ENCODE measurements around the gene C20orf173.
"Not testable (repeated sequence)": the region's sequence is repeated elsewhere in the genome, so short reads cannot be mapped to it uniquely, and the experiment has no call there.

The C20orf173 gene, protein sequence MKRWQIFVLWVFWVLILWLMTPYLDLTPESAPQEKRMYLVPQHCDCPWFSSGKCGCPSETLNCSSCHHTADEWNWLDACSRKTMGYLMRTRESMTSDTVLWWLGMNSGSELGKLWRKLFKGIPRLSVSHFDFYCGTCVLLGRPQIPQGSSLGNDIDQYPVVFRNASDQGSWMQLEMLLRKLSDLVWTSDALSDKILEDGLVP

DNA sequence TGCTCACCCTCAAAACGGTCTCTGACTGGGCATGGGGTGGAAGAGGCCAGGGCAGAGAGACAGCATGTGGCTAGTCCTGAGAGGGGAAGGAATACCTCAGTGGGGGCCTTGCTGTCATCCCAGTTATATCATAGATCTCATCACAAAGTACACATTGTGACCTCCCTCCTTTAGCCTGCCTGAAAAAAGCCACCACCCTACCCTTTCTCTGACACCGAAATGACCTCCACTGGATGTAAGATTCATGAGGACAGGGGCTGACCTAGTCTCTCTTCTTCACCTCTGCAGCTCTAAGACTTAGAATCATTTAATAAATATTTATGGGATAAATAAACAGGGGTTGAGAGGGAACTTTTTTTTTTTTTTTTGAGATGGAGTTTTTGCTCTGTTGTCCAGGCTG, at the start of gene C20orf173:
Gene C20orf173 (minus strand): TSS at position 101 of the 400 bp plus-strand sequence. CDS start 279 bp downstream, outside the sequence.
- DNase-seq: no peak

DNA sequence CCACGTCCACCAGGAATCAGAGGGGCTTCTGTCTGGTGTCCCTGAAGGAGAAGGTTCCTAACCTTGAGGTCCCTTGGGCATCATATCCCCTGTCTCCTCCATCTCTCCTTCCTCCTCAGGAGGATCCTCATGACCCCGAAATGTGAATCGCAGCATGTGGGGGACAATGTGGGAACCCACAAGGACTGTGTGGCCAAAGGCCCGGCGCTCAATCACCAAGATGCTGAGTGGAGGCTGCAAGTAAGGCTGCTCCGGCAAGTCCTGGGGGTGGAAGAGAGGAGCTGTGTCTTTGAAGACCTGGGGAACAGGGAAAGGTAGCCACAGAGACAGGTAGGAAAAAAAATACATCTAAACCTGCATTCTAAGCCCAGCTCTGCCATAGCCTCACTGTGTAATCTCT, 49.7 kb upstream of the C20orf173 start:
- DNase-seq: no peak

DNA sequence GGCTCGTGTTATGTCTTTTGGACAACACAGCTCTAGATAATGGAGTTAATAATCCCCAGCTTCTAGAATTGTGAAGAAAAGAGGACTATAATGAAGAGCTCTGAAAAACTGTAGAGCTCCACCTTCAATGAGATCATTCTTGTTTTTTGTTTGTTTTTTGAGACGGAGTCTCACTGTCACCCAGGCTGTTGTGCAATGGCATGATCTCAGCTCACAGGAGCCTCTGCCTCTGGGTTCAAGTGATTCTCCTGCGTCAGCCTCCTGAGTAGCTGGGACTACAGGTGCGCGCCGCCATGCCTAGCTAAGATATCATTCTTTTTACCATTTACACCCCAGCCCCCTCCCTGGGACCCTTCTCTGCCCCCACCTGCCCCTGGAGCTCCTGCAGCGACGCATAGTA, 49.0 kb upstream of the C20orf173 start:
- DNase-seq: no peak

DNA sequence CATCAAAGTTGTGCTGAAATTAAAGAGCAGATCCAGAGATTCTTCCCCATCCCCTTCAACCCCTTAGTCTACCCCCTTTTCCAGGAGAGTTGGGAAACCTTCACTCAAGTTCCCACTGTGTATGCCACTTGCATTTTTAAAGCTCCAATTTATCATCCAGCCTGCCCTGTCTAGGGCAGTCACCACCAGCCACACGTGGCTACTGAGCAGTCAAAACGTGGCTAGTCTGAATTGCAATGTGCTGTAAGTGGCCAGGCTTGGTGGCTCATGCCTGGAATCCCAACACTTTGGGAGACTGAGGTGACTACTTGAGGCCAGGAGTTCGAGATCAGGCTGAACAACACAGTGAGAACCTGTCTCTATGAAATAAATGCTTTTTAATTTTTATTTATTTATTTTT, 47.4 kb upstream of the C20orf173 start:
- DNase-seq: no peak

DNA sequence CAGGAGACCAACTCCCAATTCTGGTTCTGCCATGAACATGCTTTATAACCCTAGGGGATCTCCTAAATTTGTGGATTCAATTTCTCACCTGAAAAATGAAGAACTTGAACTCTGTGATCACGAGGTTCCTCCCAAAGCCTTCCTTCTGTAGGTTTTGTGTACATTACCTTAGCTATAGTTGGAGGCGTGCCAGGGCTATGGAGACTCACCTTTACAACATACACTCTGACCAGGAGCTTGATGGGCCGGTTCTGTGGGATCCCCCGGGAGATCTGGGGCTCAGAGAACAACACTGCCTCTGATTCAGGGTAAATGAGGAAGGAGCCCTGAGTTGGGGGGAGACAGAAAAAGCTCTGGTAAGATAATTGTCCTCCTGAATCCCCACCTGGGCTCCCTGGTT, 46.5 kb upstream of the C20orf173 start:
- no peak for DNase-seq

DNA sequence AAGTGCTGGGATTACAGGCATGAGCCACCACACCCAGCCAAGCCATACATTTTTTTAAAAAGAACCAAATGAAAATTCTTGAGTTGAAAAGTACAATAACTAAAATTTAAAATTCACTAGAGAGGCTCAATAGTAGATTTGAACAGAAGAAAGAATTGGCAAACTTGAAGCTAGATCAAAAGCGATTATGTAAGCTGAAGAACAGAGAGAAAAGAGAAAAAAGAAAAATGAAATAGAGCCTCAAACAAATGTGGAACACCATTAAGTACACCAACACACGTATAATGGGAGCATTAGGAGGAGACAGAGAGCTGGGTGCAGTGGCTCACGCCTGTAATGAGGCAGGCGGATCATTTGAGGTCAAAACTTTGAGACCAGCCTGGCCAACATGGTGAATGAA, 43.4 kb upstream of the C20orf173 start:
- DNase-seq: no peak

DNA sequence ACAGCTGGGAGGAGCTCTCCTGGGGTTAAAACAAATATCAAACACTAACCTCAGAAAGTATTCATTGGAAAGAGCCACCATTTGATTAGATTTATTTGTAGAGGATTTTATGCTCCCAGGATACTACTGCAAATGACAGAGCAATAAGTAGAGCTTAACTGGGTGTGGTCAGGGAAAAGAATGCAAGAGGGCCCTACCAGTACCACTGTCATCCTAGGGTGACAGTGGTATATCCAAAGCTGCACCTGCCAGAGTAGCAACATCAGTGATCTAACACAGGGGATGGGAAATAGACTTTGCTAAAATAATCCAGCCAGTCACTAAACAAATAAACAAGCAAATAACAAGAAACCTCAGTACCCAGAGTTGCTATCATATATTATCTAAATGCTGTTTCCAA, 42.1 kb upstream of the C20orf173 start:
- no peak for DNase-seq

DNA sequence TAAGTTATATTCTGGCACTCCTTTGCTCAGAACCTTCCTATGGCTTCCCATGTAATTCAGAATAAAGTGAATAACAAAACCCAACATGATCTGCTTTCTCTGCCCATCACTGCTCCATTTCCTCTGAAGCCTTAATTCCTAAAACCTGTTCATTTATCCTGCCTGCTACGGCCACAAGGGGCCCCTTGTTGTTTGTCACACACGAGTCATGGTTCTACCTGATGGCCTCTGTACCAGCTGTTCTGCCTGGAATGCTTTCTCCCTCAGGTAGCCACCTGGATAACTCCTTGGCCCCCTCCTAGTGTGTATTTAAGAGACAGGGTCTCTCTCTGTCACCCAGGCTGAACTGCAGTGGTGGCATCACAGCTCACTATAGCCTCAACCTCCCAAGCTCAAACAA, 39.2 kb upstream of the C20orf173 start:
- no peak for DNase-seq

DNA sequence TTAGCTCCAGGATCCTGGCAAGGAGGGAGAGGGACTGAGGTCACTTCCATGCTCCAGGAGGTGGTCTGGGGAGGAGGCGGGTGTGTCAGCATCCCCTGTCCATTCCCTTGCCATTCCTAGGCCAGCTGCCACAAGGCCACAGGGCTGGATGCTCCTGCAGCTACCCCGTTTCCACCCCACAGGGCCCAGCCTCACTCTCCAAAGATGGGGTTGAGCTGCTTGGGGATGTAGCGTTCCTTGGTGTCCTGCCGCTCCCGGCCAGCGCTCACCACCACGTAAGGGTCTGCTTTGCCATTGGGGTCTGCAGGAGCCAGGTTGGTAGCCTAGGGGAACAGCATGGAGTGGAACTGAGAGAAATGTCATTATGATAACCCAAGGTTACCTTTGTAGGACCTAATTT, 35.5 kb upstream of the C20orf173 start:
- DNase-seq: no peak

DNA sequence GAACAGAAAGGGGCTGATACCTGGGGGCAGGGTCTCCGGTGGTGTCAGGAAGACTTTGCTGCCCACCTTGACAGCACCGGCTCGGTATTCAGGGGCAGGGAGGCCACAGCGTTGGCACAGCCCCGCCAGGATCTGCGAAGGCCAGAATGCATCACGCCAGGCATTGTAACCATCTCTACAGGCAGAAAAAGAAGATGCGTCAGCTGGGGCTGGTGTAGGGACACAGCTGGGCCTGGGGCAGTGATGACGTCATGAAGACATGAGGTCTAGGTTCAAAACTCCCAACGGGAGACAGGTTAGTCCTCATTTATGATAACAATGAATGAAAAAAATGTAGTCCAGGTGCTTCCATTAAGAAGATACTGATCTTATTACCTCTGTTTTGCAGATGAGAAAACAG, 34.4 kb upstream of the C20orf173 start:
- DNase-seq: no peak

DNA sequence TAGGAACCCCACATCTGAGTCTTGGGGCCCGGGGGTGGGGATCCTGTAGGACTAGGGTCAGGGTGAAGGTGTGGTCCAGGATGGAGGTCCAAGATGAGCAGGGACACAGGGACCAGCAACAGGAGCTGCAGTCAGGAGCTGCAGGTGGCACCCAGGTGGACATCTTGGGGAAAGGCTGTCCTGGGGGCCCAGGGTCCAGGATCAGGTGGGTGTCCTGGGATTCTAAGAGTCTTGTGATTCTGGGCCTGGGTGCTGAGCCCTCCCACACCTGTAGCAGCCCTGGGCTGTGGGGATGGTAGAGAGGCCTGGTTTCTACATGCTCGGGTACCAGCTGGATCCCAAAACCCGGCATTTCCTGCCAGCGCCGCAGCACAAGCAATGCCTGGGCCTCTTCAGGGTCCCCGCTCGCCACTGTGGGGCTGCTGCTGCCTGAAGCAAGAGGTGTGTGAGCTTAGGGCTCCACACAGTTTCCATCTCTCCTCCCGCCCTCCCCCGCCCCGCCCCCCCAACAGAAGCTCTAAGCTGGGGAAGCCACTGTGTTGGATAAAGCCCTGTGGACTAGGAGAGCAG, 33.2 kb upstream of the C20orf173 start:
- no peak for DNase-seq

DNA sequence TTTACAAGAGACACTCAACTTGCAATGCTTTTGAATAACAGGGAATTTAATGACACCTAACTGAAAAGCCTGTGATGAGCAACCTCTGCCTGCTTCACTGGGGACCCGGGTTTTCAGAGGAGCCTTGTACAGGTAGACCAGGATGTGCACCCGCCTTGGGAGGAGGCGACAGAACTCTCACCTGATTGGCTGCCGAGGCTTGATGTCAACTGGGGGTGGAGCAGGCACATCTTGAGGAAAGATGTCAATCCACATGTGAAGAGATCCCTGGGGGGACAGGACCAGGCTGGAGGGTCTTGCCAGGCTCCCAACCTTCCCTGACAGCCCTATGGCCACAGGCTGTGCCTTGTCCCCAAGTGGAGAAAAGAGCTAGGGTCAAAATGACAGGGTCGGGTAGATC, 32.2 kb upstream of the C20orf173 start:
- no peak for DNase-seq

DNA sequence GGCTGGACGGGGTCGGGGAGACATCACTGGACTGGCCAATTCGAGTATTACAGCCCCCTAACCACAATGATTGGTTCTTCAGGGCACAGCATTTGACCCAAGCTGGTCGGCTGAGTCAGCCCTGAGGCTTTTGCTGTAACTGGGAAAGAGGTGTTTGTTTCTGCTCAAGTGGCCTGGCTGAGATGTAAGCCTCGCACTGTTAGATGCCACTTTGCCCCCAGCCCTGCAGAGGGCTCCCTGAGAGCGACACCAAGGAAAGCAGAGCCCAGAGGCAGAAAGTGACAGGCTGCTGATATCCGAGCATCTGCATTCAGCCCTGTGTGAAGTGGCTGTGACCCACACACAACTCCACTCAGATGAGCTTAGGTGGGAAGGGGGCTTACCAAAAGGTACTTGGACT, 31.8 kb upstream of the C20orf173 start:
- DNase-seq: no peak

DNA sequence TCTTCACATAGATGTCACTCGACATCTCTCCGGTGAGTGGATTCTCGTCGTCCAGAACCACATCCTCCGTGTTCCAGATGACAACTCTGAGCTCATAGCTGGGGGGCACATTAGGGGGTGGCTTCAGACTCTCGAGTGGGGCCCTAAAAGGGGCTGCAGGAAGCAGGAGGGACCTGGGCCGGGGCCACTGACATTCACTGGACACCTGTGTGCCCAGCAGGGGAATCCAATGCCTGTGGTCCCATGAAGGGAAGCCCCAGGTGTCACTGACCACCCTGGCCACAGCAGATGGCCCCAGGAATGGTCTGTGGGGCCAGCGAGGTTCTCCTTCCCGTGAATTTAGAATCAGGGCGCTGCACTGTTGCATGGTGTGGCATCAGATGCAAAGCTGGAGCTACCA, 31.1 kb upstream of the C20orf173 start:
- no peak for DNase-seq

DNA sequence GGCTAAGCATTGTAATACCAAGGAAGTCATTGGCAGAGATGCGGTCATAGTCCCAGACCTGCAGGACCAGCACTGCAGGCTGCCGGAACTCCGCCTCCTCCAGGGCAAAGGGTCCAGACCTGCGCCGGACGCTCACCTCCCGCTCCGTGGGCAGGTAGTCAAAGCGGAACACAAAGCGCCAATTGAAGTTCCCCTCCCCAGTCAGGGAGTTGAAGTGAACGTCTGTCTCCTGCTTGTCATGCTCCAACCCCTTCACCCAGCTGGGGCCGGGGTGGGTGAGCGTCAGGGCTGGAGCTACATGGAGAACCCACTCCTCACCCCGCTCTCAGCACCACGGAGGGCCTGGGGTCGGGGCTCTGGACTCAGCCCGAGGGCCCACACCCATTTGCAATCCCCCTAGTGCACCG, 30.7 kb upstream of the C20orf173 start:
- no peak for DNase-seq

DNA sequence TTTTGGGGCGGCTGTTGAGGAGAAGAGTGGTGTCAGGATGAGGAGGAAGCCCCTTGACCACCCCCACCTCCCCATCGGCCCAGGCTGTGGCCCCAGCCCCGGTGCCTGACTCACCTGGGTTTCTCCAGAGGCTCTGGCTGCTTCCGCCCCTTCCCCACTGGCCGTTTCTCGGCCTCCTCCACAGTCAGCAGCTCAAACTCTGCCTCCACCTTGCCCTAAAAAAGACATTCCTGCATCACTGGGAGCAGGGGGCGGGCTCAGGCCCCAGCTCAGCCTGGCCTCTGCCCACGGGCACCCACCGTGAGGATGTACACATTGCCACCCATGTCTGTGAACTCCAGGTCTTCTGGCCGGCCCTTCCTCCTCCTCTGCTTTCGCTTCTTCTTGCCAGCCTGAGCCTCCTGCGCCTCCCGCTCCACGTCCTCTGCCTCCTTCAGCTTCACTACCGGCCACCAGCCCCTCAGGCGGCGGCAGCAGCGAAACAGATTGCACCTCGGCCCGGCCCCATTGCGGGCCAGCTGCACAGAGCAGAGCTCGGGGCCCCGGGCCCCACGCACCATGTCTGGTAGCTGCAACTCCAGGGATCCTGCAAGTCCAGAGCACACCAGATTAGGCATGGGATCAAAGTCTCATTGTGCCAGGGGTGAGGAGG, 29.7 kb upstream of the C20orf173 start:
- DNase-seq: no peak

DNA sequence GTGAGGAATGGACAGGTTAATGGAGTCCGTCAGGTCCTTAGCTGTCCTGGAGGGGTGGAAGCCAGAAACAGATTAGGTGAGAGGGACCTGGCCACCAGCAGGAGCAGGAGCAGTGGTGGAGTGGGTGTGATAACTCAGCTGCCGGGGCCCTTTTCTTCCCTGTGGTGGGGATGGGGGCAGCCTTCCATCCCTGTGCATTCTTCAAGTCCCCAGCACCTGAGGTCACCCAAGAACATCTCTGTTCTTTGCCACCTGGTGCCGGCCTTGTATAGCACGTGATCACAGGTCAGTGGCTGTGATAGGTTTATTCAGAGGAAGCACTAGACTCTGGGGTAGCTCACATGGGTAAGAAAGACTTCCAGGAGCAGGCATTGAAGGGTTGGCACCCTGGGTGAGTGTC, 29.0 kb upstream of the C20orf173 start:
- no peak for DNase-seq

DNA sequence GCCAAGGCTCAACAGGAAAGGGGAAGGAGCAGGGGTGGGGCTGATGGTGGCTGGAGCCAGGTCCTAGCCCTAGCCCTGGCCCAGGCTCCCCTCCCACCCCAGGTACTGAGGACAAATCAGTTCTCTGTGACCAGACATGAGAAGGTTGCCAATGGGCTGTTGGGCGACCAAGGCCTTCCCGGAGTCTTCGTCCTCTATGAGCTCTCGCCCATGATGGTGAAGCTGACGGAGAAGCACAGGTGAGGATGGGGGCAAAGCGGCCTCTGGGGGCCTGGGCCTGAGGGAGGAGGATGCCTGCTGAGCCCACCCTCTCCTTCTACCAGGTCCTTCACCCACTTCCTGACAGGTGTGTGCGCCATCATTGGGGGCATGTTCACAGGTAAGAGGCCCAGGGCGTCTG, 27.4 kb upstream of the C20orf173 start:
- no peak for DNase-seq

DNA sequence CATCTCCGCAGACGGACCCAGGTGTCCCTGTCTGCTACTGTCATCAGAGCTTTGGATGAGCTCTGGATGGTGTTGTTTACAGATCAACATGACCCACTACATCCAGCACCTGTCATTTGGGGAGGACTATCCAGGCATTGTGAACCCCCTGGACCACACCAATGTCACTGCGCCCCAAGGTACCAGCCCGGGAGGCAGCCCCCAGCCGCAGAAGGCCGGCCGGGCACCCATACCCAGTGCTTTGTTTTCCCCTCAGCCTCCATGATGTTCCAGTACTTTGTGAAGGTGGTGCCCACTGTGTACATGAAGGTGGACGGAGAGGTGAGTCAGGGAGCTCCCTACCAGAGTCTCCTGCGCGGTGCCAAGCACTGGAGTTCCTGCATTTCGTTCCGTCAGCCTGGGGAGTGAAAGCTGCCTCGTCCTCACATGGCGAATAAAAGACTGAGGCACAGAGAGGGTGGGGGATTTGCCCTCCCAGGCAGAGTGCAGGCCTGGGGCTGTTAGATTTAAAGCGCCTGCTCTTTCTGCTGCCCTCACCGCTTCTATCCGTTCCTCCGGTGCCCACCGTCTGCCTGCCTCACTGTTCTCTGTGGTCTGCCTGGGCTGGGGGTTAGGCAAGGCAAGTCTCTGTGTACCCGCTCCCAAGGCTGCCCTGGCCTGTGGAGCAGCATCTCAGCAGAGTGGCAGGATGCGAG, 26.6 kb upstream of the C20orf173 start:
- no peak for DNase-seq

DNA sequence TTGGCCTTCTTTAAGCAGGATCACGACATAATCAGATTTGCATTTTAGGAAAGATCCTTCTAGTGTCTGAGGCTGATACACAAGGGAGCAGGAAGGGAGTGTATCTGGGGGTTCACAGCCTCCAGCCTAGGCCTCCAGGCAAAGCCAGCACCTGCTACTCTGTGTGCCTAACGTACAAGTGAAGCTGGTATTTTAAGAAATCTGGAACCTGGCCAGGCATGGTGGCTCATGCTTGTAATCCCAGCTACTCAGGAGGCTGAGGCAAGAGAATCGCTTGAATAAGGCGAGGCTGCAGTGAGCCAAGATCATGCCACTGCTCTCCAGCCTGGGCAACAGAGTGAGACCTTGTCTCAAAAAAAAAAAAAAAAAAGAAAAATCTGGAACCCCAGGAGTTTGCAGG, 26.0 kb upstream of the C20orf173 start:
- DNase-seq: not testable (repeated sequence)

DNA sequence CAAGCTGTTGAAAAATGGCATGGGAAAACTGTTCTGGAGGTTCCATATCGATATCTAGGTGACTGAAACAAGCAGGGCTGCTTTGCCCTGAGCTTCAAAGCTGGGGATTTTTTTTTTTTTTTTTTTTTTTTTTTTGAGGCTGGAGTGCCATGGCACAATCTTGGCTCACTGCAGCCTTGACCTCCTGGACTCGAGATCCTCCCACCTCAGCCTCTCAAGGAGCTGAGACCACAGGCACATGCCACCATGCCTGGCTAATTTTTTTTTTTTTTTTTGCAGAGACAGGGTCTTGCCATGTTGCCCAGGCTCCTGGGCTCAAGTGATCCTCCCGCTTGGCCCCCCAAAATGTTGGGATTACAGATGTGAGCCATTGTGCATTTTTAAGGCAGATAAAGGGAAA, 23.5 kb upstream of the C20orf173 start:
- no peak for DNase-seq

DNA sequence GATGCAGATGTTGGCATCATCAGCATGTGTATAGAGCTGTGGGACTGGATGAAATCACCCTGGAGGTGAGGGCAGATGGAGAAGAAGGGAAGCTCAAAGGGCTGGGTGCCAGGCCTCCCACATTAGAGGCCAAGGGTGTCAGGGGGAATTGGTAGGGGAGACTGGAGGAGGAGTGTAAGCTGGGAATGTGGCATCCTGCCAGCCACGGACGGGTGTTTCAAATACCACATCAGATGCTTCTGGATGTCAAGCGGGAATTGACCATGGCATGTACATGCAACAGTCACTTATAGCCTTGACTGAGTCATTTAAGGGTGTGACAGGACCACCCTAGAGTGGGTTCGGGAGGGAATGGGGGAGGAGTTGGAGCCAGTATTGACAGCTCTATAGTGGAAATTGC, 22.1 kb upstream of the C20orf173 start:
- no peak for DNase-seq

DNA sequence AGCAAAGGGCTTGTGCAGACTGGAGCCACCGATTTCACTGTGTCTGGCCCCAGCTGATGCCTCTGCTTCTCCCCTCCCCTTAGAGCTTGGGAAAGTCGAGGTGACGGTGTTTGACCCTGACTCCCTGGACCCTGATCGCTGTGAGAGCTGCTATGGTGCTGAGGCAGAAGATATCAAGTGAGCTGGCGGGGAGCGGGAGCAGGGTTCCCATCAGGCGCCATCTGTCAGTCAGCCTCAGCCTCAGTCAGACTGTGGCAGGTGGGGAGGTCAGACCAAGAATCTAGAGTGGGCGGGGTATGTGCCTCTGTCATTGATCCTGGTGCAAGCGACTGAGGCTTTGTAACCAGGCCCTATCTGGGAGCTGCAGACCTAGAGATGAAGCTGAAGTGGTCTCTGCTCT, 17.9 kb upstream of the C20orf173 start:
- DNase-seq: no peak

DNA sequence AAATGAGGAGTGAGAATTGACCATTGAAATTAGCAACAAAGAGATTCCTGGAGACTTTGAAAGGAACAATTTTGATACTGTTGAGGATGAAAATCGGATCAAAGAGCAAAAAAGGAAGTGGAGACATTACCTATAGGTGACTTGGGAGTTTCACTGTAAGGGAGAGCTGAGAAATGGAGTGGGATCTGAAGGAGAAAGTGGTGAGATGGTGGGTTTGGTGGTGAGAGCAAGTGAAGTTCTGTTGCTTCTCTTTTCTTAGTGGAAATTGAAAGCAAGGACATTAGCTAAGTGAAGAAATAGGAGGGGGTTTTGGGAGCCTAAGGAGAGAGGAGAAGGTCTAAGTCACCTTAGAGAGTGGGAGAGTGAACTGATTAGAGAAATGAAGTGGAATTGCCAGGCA, 16.7 kb upstream of the C20orf173 start:
- no peak for DNase-seq
